ENCODE measurements around the gene BDKRB2.

BDKRB2 gene

DNA sequence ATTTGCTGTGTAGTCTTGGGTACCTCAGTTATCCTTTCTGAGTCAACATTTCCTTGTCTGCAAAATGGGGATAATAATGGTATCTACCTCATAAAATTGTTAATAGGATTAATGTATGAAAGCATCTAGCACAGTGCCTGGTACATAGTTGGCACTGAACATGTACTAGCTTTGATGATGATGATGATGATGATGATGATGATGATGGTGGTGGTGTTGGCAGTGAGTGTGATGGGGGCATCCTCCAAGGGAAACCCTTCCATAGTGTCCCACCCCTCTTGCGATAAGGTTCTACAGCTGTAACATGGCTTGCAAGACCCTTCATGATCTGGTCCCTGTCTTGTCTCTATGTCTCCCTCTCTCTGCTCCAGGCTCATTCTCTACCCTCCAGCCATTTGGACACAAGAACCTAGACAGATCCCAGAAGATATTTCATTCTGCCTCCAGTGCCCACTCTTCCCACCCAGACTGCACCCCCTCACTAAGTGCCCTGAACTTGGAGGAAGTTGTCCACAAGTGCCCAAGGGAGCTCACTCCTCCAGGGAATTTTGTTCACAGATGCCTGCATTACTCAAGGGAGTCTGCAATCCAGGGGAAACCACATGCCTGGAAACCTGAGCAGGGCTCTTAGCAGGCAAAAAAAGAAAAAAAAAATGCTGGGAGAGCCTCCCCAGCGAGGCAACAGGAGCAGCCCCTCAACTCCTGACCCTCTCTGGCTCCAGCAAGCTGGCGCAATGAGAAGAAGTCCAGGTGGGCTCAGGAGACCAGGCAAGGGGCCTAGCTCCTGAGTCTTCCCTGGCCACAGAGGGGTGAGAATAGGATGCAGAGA lies 41.3 kb downstream of the BDKRB2 start:
- no peak for DNase-seq (ENCODE audit: low read depth in 1 of 2, low spot score in 1 of 2)
- no peak overlapping the region for H3K4me3 ChIP-seq (replicated peaks; ENCODE audit: insufficient read depth, low read length)
- H3K27ac ChIP-seq (replicated peaks), result no peak overlapping the region
- H3K27me3 ChIP-seq (ENCODE audit: insufficient read depth, poor library complexity, severe bottlenecking), result no peaks in the 10 kb centered on the region
- TF ChIP-seq, protein P1, sequence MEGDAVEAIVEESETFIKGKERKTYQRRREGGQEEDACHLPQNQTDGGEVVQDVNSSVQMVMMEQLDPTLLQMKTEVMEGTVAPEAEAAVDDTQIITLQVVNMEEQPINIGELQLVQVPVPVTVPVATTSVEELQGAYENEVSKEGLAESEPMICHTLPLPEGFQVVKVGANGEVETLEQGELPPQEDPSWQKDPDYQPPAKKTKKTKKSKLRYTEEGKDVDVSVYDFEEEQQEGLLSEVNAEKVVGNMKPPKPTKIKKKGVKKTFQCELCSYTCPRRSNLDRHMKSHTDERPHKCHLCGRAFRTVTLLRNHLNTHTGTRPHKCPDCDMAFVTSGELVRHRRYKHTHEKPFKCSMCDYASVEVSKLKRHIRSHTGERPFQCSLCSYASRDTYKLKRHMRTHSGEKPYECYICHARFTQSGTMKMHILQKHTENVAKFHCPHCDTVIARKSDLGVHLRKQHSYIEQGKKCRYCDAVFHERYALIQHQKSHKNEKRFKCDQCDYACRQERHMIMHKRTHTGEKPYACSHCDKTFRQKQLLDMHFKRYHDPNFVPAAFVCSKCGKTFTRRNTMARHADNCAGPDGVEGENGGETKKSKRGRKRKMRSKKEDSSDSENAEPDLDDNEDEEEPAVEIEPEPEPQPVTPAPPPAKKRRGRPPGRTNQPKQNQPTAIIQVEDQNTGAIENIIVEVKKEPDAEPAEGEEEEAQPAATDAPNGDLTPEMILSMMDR (IDR thresholded peaks at IDR 0.05; ENCODE audit: insufficient read depth, low read length), result no peak
- TF ChIP-seq, protein P2, sequence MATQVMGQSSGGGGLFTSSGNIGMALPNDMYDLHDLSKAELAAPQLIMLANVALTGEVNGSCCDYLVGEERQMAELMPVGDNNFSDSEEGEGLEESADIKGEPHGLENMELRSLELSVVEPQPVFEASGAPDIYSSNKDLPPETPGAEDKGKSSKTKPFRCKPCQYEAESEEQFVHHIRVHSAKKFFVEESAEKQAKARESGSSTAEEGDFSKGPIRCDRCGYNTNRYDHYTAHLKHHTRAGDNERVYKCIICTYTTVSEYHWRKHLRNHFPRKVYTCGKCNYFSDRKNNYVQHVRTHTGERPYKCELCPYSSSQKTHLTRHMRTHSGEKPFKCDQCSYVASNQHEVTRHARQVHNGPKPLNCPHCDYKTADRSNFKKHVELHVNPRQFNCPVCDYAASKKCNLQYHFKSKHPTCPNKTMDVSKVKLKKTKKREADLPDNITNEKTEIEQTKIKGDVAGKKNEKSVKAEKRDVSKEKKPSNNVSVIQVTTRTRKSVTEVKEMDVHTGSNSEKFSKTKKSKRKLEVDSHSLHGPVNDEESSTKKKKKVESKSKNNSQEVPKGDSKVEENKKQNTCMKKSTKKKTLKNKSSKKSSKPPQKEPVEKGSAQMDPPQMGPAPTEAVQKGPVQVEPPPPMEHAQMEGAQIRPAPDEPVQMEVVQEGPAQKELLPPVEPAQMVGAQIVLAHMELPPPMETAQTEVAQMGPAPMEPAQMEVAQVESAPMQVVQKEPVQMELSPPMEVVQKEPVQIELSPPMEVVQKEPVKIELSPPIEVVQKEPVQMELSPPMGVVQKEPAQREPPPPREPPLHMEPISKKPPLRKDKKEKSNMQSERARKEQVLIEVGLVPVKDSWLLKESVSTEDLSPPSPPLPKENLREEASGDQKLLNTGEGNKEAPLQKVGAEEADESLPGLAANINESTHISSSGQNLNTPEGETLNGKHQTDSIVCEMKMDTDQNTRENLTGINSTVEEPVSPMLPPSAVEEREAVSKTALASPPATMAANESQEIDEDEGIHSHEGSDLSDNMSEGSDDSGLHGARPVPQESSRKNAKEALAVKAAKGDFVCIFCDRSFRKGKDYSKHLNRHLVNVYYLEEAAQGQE (IDR thresholded peaks at IDR 0.05; ENCODE audit: insufficient replicate concordance, low read depth), result no peak
- TF ChIP-seq POLR2AphosphoS5 (IDR thresholded peaks at IDR 0.05; ENCODE audit: low read depth) (no peak), GABPA (IDR thresholded peaks at IDR 0.05; ENCODE audit: low read depth) (no peak), SPI1 (IDR thresholded peaks at IDR 0.05; ENCODE audit: borderline replicate concordance, low read depth) (no peak)

DNA sequence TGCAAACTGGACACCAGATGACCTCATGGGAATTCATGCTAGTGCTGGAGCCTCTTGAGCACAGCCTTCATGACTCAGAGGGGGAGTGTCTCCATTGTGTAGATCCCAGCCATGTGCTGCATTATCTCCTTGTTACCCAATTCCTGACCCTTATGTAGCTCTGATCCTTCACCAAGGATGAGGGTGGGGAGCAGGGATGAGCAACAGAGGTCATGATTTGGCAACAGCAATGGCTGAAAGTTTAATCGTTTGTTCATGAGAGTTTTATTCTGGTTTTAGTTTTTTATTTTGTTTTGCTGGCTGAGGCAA lies 41.9 kb downstream of the BDKRB2 start:
- DNase-seq (ENCODE audit: low read depth in 1 of 2, low spot score in 1 of 2), result peak in 1 of 2 experiments; percentile 34
- H3K27ac ChIP-seq (replicated peaks), result no peak overlapping the region

DNA sequence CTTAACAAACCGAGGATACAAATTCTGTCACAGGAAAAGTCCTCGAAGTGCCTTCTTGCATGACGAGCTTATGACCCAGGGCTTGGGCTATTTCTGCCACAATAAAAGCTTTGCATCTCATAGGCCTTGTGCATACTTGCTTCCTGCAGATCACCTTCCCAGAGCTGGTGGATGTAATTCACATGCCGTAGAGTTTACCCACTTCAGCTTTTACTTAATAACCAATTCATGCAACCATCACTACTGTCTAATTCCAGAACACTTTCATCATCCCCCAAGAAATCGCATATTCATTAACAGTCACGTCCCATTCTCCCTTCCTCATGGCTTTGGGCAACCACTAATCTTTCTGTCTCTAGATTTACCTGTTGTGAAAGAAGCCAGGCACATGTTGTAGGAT lies 42.4 kb downstream of the BDKRB2 start:
- no peak for DNase-seq (ENCODE audit: low read depth in 1 of 2, low spot score in 1 of 2)
- H3K27me3 ChIP-seq (ENCODE audit: insufficient read depth, poor library complexity, severe bottlenecking), result no peaks in the 10 kb centered on the region
- no peak overlapping the region for H3K4me3 ChIP-seq (replicated peaks; ENCODE audit: insufficient read depth, low read length)
- TF ChIP-seq, protein P2 (IDR thresholded peaks at IDR 0.05; ENCODE audit: insufficient replicate concordance, low read depth), result no peak
- TF ChIP-seq, protein P1 (IDR thresholded peaks at IDR 0.05; ENCODE audit: insufficient read depth, low read length), result no peak
- TF ChIP-seq POLR2AphosphoS5 (IDR thresholded peaks at IDR 0.05; ENCODE audit: low read depth) (no peak), SPI1 (IDR thresholded peaks at IDR 0.05; ENCODE audit: borderline replicate concordance, low read depth) (no peak), GABPA (IDR thresholded peaks at IDR 0.05; ENCODE audit: low read depth) (no peak)
- H3K27ac ChIP-seq (replicated peaks), result no peak overlapping the region

More for the DNA sequence above, 41.9 kb downstream of the BDKRB2 start:
- Histone ChIP-seq H3K4me3 (replicated peaks; ENCODE audit: insufficient read depth, low read length) (no peak overlapping the region), H3K27me3 (ENCODE audit: insufficient read depth, poor library complexity, severe bottlenecking) (no peaks in the 10 kb centered on the region)
- TF ChIP-seq SPI1 (IDR thresholded peaks at IDR 0.05; ENCODE audit: borderline replicate concordance, low read depth), result no peak
- TF ChIP-seq GABPA (IDR thresholded peaks at IDR 0.05; ENCODE audit: low read depth), result no peak
- TF ChIP-seq, protein P1 (IDR thresholded peaks at IDR 0.05; ENCODE audit: insufficient read depth, low read length), result no peak
- TF ChIP-seq, protein P2 (IDR thresholded peaks at IDR 0.05; ENCODE audit: insufficient replicate concordance, low read depth), result no peak
- no peak for TF ChIP-seq POLR2AphosphoS5 (IDR thresholded peaks at IDR 0.05; ENCODE audit: low read depth)
